SK-N-DZ (cell line): ENCODE data around the gene SMIM3.
"Not testable (repeated sequence)": the region's sequence is repeated elsewhere in the genome, so short reads cannot be mapped to it uniquely, and the experiment has no call there.

Source experiments
- DNase-seq: peaks from one replicate; pipeline ENCODE4 v3.0.0-alpha.2; 2015; ENCODE audit warnings: low spot score

Gene SMIM3

DNA sequence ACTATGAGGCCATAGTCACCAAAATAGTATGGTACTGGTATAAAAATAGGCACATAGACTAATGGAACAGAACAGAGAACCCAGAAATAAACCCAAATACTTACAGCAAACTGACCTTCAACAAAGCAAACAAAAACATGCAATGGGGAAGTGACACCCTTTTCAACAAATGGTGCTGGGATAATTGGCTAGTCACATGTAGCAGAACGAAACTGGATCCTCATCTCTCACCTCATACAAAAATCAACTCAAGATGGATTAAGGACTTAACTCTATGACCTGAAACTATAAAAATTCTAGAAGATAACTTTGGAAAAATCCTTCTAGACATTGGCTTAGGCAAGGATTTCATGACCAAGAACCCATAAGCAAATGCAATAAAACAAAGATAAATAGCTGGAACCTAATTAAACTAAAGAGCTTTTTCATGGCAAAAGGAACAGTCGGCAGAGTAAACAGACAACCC is 14.9 kb downstream of the SMIM3 start:
- DNase-seq, result not testable (repeated sequence)

- DNase-seq, result no peak
These were observed 16.4 kb downstream of the SMIM3 start for GRCh38 chr5:150794927-150795326.

GRCh38 chr5:150797384-150797783 is 18.8 kb downstream of the SMIM3 start:
- DNase-seq, result no peak

GRCh38 chr5:150801117-150801927 is 22.8 kb downstream of the SMIM3 start:
- DNase-seq, result peak; percentile 69

GRCh38 chr5:150804388-150804787 is 25.8 kb downstream of the SMIM3 start:
- DNase-seq, result no peak

DNA sequence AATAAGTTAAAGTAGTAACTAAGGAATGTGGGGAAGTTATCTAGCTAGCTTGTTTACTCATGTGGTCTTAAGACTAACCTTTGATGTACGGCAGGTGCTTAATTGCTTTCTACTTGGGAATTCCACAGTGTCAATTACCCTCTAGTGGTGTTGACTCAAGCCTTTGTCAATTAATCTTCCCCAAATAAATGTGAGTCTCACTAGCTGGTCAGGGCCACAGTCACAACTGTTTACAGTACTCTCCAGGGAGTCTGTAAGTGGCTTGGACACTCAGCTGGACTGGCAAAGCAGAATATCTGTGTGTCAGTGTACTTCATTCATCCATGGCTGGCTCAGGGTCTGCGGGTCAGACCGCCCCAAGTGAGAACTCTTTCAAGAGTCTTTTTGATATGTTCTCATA is 30.8 kb downstream of the SMIM3 start:
- DNase-seq, result no peak

DNA sequence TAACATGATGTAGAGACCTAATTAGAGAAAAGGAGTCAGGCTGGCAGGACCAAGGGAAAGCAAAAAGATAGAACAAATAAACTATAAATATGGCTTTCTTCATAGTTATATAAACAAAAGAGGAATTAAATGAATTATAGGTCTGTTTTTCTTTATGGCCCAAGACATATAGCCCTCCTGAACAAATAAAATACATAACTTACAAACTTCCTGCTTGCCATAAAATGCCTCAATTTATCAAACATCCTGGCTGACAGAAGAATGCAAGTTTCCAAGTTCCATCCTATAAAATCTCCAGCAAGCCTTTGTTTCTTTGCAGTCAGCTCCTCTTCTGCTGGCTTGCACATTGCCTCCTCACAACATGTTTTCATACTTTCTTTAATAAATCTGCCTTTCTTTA is 36.5 kb downstream of the SMIM3 start:
- DNase-seq, result no peak

- DNase-seq, result no peak
These were observed 38.4 kb downstream of the SMIM3 start for GRCh38 chr5:150816946-150817345.

DNA sequence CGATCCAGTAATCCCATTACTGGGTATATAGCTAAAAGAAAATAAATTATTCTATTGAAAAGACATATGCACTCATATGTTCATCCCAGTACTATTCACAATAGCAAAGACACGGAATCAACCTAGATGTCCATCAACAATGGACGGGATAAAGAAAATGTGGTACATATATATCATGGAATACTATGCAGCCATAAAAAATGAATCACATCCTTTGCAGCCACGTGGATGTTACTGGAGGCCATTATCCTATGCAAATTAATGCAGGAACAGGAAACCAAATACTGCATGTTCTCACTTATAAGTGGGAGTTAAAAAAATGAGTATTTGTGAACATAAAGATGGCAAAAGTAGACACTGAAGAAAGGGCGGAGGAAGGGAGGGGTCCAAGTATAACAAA is 51.2 kb downstream of the SMIM3 start:
- no peak for DNase-seq

GRCh38 chr5:150831821-150832220 is 53.3 kb downstream of the SMIM3 start:
- DNase-seq, result not testable (repeated sequence)

- DNase-seq, result no peak
These were observed 57.5 kb downstream of the SMIM3 start for GRCh38 chr5:150836064-150836463.

- no peak for DNase-seq
These were observed 58.1 kb downstream of the SMIM3 start for GRCh38 chr5:150836703-150837102.

GRCh38 chr5:150845185-150845859 is 66.8 kb downstream of the SMIM3 start:
- DNase-seq, result not testable (repeated sequence)

DNA sequence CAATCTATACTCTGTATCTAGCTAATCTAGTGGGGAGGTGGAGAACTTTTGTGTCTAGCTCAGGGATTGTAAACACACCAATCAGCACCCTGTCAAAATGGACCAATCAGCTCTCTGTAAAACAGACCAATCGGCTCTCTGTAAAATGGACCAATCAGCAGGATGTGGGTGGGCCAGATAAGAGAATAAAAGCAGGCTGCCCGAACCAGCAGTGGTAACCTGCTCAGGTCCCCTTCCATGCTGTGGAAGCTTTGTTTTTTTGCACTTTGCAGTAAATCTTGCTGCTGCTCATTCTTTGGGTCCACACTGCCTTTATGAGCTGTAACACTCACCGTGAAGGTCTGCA is 67.7 kb downstream of the SMIM3 start, which contains the start of gene IRGM:
Gene IRGM (plus strand): TSS at position 214 of the 346 bp plus-strand sequence. CDS start 1,603 bp downstream, outside the sequence.
- DNase-seq, result not testable (repeated sequence)
